GM12878 (cell line): Measurements from ENCODE around the gene CPLANE2.

ENCODE experiments used
- HDAC2 ChIP-seq: fragments of 200-600 bp; sonication (generic); IDR thresholded peaks from 2 replicates; pipeline ENCODE4 v1.6.1; 2017
- JUND ChIP-seq: IDR thresholded peaks from 2 replicates; pipeline ENCODE4 v1.6.1; 2012; ENCODE audit warnings: low read depth, mild to moderate bottlenecking, low read length, improper control_type of control experiment, moderate library complexity
- LARP7 ChIP-seq: fragments of 450-650 bp; IDR thresholded peaks from 2 replicates; pipeline ENCODE4 v1.6.1; 2017; ENCODE audit warnings: mild to moderate bottlenecking
- POLR2A ChIP-seq: IDR thresholded peaks from 2 replicates; pipeline ENCODE4 v1.6.1; 2011; ENCODE audit warnings: low read depth, mild to moderate bottlenecking, low read length
- POLR2AphosphoS5 ChIP-seq: IDR thresholded peaks from 2 replicates; pipeline ENCODE4 v1.6.1; 2011; ENCODE audit warnings: mild to moderate bottlenecking, low read length, inconsistent platforms
- RFX5 ChIP-seq: IDR thresholded peaks from 2 replicates; pipeline ENCODE4 v1.6.1; 2011; ENCODE audit warnings: low read depth, low read length, improper control_type of control experiment

DNA sequence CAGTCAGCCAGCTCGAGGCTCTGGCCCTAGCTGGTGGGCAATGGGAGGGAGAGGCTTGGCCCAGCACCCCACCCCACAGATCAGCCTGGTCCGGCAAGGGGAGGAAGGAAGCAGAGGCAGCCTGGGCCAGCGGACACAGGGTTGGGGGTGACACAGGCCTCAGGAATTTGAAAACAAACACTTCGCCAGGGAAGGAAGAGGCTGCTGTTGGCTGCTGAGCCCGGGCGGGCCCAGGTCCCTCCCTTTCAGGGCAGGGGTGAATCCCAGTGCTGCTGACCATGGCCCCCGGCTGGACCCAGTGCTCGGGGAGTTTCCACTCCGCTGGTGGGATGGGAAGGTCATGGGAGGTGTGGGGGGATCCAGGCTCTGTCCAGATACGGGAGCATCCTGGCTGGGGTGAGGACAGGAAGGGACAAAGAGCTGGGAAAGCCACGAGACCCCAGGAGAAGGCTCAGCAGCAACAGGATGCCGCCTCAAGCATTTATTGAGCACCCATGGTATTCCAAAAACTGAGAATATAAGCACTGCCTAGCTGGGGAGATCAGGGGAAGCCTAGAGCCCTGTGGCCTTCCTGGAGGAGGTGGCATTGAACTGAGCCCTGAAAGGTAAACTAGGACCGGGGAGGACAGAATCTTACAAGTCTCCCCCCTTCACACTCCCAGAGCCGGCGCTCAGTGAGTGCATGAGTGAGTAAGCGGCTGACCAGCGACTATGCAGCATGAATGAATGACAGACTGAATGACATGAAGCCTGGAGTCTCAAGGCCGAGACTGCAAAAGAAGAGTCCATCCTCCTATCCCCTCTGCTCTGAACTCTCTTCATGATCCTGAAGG is 54.9 kb downstream of the CPLANE2 start:
- TF ChIP-seq LARP7 (no peak), JUND (no peak), HDAC2 (no peak), POLR2A (no peak), RFX5 (no peak), POLR2AphosphoS5 (no peak)
